Suppressor macrophage treated with lipopolysaccharide for 4 hours (primary cell): ENCODE measurements around the gene MTA1.
A peak's percentile ranks its signal among the peaks of the same experiment; 100 is the strongest.

Experiments used
- DNase-seq: peaks from one replicate; pipeline ENCODE4 v3.0.0-alpha.2; 2020

The MTA1 gene

DNA sequence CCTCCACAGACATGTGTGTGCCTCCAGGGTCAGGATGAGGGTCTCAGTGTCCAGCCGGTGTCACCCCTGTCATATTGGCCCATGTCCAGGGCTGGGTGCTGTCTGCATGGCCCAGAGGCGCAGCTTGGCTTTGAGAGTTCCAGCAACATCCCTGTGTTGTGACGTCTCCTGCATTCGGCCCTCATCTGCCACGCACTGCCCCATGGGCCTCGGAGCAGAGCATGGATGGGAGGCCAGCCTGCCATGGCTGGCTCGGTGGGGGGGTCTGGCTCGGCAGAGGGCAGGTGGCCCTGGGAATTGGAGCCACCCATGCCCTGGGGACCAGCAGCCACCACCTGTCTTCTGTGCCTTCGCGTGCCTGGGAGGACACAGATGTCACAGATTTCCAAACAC lies 32.1 kb upstream of the MTA1 start:
- DNase-seq, result no peak

DNA sequence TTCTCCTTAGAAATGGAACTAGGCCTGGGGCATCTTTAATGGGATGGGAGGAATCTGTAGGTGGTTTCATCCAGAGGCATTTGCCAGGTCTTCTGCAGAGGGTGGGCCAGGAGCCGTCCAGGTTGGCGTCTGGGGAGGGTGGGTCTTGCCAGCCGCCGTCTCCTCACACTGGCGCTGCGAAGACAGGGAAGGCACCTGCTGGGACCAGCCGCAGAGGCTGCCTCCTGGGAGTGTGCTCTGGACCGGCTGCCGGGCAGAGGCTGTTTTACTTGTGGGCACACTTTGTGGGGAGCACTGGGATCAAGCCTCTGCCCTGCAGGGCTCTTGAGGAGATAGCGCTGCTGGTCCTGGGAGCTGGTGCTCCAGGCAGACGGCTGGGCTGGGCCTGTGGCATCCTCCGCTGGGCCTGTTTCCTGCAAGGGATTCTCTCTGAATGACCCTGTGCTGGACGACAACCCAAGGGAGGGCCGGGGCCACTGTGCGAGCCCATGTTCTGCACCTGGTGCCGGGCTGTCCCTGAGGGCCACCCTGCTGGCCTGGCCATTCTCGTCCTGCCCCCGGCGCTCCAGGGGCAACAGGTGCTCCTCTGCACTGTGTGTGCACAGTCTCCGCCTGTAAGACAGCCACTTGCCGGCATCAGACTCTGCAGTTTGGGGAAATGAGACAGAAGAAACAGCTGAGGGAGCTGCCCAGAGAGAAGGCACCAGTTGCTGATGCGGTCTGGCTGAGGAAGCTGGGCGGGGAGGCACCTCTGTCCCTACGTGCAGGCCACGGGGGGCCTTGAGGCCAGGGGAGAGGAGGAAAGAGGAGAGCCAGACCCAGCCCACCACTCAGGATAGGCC lies 31.3 kb upstream of the MTA1 start:
- peak; percentile 33 for DNase-seq

DNA sequence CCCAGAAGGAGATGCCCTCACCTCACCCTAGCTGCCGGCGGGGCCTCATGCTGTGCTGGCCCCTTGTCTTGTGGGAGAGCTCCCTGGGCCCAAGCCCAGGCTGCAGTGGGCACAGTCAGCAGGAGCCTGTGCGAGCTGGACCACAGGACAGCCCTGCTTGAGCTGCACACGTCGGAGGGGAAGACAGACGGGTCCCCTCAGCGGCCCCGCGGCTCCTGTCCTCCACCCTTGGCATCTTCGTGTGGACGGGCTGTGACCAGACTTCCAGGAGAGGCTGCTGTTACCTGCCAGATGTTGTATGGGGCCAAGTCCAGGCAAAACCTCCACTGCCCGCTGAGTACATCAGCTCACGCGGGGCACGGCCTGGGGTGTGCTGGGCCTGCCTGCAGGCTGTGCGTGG lies 30.7 kb upstream of the MTA1 start:
- DNase-seq, result no peak

DNA sequence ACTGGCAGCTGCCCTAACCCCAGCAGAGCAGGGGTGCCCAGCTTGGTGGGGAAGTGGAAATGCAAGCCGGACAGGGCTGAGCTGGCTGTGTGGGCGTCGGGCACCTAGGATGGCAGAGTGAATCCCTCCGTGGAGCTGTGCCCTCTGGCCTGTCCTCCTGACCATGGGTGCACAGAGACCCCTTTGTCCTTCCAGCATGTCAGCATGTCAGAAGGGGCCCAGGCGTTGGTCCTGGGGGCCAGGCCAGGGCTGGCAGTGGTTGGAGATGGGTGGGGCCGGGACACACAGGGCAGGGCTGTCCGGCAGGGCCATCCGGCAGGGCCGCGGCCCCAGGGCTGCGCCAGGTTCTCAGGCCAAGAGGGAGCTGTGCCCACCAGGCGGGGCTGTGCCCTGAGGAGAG lies 30.1 kb upstream of the MTA1 start:
- DNase-seq, result peak; percentile 47

DNA sequence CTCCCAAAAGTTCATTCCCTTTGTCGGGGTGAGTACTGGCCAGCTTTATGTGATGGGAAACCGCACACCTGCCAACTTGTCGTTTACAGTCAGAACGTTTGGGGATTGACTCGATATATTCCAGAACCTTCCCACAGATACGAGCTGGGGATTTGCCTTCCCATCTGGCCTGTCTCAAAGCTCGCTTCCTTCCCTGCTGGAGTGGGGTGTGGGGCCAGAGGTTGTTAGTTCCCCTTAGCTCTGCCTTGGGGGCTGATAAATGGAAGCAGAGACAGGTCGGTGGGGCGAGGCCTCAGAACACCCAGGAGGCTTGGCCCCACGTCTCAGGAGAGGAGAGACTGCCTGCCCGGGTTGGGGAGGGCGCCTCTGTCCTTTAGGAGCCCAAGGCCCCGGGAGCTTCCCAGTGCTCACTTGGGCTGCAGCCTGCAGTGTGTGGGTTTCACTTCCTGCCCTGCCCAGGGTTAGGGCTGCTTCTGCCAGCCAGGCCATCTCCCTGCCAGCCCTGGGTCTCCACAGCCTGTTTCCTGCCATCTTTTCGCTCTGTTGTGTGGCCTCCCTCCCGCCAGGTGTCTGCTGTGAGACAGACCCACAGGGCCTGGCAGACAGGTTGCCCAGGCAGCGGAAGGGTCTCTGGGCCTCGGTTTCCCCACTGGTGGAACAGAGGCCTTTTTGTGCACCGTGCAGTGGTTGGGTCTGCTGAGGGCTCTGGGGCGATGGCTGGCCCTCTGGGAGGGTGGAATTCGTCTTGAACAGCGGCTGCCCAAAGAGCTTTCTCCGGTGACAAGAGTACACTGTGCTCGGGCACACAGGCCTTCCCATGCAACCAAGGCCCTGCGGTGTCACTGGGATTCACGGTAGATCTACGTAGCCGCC lies 29.4 kb upstream of the MTA1 start:
- DNase-seq, result peak; percentile 74

DNA sequence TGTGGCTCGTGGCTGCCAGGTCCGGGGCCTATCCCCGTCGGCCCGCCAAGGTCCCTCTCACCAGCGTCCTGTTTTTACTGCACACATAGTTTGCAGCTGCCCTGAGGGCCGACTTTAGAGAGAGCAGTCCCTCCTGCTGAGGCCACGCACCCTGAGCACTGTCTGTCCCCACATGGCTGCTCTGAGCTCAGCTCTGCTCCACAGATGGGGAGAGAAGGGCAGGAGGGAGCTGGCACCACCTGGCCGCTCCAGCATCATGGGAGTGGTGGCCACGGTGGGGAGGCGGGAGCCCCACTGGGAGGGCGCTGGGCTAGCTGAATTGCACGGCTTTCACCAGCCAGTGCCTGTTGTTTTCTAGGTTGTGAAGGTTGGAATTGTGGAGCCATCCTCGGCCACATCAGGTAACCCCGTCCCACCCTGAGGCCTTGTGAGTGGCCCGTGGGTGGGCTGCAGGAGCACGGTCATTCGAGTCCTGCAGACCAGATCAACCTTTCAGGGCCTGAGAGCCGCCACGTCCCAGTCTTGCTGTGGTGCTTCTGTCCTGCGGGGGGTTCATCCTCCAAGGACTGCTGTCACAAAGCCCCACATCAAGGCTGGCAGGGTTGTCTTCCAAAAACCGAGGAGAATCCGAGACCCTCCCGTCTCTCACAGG lies 28.7 kb upstream of the MTA1 start:
- DNase-seq, result no peak

DNA sequence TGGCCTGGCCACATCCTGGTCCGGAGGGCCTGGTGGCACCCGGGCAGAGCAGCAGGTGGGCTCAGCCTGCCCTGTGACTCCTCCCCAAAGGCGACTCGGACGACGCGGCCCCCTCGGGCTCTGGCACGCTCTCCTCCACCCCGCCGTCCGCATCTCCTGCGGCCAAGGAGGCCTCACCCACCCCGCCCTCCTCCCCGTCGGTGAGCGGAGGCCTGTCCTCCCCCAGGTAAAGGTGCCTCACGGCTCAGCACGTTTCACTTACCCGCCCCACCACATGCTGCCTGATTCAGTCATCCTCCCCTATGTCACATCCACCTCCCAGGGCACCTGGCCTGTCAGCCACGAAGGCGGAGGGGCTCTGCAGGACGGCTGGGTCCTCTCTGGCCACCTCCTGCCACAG lies 28.1 kb upstream of the MTA1 start:
- DNase-seq, result no peak

DNA sequence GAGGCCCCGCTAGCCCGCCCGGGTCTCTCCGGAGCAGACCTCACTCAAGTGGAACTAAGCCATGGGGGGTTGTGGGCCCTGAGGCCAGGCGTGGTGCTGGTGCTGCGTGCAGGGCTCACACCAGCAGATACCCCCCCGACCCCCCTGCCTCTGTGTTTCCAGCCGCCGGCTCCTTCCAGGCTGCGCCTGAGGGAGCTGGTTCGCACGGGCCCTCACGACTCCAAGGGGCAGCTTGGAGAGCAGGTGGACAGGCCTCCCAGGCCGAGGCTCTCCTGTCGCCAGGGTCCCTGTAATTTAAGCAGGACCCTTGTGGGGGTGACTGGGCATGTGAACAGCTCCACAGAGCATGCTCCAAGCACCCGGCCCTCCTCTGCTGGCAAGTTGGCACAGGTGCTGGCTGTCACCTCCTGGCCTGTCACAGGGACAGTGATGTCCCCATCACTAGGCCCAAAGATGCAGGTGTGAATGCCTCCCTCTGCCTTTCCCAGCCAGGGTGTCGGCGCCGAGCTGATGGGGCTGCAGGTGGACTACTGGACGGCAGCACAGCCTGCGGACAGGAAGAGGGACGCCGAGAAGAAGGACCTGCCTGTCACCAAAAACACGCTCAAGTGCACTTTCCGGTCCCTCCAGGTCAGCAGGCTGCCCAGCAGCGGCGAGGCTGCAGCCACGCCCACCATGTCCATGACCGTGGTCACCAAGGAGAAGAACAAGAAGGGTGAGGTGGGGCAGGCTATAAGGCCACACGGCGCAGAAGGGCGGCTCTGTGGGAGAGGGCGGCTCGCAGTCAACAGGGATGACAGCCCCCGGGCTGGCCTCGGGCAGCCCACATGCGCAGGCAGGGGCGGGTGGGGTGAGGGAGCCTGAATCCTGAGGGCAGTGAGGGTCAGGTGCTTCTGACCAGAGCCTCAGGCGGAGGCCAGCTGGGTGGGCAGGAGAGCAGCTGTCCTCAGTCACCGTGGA lies 27.2 kb upstream of the MTA1 start:
- no peak for DNase-seq

DNA sequence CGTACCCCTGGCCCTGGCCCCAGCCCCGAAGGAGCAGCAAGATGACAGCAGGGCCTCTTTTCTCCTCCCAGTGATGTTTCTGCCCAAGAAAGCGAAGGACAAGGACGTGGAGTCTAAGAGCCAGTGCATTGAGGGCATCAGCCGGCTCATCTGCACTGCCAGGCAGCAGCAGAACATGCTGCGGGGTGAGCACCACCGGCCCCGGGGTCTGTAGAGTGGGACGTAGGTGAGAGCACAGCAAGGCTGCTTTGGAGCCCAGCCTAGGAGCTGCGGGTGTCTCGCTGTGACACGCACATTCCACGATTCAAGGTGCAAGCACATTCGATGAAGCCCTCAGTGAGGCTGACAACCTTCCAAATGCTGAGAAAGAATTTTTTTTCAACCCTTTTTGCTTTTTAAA lies 26.5 kb upstream of the MTA1 start:
- DNase-seq, result no peak

DNA sequence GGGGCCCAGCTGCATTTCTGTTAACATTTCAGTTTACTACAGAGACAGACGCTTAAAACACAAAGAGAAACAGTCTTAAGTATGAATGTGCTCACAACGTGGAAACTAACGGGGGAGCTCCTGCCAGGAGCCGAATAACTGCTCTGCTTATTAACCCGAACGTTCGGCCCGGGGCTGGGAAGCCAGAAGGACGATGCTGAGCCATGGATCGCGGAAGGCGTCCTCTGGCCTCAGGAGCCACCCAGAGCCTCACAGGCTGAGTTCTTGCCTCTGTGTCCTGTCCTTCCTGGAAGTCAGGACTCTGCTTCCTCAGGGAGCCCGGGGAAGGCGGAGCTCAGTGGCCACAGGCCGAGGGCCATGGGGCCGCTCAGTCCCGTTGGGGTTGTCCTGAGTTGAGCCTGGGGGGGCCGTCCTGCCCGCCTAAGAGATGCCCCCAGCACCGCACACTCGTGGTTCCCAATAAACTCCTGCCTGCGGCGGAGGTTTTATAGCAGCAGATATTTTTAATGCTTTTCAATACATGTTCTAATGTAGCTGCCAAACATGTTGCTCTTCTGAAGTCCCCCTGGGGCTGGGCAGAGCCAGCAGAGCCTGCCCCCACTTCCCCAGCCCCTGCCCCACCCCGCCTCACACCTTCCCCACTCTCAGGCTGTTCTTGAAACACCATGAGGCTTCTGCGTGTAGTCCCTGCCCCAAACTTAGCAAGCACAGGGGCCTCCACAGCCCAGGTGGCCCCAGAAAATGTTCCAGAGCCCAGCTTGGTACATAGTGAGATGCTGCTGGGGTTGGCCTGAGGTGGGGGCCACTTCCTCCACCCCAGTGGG lies 24.7 kb upstream of the MTA1 start:
- DNase-seq, result no peak

DNA sequence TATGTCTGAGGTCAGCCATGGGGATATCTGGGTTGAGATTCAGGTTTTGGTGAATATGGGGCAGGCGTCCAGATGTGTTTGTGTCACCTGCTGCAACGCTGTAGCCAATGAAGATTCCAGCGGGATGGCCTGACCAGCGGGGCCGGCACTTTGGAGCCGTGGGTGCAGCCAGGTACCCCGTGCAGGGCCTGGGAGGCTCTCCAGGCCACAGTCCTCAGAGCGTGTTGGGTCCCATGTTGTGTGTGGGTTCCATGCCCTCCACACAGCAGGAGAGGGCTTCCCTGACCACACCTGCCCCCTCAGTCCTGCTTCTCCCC lies 24.1 kb upstream of the MTA1 start:
- no peak for DNase-seq

DNA sequence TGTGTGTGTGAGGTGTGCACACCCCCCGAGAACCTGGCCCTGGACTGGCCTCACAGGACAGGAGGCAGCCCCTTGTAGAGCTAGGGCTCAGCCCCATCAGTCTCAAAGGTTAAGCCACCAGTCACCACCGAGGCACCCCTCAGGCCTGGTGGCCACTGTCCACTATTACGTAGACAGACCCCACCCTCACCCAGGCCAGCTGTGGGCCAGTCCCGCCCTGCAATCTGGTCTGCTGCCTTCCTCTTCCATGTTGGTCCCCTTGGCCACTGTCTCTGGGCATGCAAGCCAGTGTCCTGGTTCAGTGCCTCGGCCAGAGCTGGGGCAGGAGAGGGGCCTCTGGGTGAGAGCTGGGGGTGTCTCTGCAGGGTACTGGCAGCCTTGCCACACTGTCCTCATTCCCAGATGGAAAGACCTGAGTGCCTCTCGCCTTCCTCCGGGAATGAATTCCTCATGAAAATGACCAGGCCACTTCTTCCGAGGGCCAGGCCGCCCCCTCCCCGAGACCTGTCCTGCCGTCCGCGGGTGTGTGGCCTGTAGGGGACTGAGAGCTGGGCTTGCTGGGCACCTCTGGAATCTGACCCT lies 22.2 kb upstream of the MTA1 start:
- no peak for DNase-seq

DNA sequence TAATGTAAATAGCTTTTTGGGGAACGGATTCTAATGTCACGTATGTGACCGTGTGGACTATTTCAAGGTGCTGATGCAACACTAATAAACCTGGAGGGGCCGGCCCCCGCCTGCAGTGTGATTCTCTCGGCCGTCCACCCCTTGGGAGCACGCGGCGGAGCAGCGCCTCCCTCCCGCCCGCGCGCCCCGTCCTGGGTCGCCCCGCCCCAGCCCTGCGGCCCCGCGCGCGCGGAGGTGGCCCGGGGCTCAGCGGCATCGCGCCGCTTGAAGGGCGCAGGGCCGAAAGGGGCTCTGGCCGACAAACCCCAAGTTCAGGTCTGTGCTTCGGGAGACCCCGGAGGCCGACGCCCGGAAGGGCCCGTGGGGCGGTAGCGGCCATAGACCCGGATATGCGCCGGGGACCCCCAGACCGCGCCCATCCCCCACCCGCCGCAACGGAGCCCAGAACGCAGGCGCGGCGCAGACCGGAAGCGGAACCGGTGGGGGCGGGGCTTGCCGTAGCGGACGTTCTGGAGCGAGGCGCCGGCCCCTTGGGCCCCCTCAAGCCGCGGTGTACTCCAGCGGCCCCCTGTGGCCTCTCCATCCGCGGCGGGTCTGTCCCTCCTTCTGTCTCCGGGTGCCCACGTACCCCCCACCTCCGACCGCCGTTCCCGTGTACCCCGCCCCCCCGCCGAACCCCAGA lies 21.4 kb upstream of the MTA1 start, which contains the start of gene TEX22:
Gene TEX22 (plus strand): TSS at position 495 of the 682 bp plus-strand sequence. CDS start 803 bp downstream, outside the sequence.
- DNase-seq, result peak; percentile 92

DNA sequence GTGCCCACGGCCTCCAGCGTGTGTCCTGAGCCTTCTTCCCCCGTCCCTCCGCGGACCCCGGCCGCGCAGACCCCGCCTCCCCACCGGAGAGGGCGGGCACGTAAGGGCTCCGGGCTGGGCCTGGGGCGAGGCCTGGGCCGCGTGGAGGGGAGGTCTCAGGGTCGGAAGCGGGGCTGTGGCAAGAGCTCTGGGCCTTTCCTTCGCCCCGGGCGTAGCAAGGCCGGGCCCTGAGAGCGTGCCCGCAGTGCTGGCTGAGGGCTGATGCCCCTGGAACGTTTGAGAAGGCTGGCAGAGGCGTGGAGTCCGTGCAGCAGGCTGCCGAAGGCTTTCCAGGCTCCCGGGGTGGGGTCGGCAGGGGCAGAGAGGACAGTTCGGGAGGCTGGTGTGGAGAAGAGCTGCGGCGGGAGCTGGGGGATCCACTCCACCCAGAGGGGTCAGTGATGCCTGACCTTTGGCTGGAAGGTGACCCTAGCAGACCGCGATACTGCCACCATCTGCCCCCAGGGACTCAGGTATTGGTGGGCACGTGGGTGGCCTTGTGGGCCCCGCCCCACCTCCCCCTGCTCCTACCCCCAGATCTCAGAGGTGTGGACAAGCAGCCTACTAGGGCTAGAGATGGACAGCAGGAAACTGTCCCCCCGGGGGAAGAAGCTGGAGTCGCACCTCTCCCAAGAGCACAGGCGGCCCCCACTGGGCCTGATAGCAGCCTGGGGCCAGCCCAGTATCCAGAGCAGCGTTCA lies 20.7 kb upstream of the MTA1 start:
- DNase-seq, result peak; percentile 30

DNA sequence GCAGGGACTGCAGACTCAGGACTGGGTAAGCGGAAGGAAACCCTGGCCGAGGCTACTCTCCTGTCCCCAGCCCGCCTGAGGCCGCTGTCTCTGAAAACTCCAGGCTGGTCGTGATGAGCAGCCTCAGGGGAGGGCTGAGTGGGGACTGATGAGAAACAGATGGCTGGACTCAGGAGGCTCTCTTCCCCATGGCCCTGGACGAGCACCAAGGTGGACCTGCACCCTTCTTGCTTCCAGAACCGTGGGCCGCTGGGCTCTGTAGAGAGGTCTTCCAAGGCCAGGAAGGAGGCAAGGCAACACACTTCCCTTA lies 20.2 kb upstream of the MTA1 start:
- DNase-seq, result no peak

DNA sequence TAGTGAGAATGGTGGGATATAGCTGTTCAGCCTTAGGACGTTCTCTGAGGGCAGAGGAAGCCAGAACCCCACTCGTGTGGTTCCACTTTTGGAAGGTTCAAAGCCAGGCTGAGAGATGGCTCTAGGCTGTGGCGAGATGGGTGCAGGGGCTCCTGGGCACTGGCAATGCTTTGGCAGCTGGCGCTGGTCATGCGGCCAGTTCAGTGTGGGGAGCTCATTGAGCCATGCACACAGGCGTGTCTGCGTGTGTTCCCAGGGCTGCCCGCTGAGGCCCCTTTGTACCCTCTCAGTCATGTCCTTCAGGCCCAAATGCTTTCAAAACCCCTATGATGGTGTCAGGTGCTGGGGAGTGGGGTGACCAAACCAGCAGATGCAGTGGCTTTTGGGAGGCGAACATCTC lies 19.6 kb upstream of the MTA1 start:
- no peak for DNase-seq

DNA sequence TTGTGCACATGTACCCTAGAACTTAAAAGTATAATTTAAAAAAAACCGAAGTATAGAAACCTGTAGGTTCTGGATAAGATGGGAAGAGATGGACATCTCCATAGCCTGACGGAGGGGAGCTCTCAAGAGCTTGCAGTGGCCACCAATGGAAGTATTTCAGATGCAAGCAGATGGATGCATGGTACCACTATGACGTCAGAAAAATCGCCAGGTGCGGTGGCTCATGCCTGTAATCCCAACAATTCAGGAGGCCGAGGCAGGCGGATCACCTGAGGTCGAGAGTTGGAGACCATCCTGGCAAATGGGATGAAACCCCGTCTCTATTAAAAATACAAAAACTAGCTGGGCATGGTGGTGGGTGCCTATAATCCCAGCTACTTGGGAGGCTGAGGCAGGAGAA lies 17.9 kb upstream of the MTA1 start:
- DNase-seq, result no peak

DNA sequence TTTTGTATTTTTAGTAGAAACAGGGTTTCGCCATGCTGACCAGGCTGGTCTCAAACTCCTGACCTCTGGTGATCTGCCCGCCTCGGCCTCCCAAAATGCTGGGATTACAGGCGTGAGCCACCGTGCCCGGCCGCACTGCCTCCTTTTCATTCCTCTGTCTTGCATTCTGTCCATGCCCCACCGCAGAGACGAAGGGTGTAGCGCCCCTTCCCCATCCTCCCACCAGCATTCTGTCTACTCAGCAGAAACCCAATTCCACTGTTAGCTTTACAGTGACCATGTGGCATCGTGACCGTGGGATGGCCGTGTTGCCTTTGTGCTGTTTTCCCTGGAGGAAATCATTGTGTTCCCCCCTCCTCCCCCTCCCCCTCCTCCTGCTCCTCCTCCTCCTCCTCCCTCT lies 11.0 kb upstream of the MTA1 start:
- no peak for DNase-seq

DNA sequence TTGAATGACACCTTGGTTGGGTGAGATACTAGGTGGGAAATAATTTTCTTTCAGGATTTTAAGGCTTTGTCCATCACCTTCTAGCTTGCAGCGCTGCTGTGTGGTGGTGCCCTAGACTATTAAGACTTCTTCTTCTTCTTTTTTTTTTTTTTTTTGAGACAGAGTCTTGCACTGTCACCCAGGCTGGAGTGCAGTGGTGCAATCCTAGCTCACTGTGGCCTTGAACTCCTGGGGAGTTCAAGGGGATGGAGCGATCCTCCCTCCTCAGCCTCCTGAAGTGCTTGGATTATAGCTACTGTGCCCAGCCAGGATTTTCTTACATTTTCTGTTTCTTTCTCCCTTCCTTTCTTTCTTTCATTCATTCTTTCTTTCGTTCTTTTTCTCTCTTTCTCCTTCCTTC lies 10.3 kb upstream of the MTA1 start:
- peak; percentile 23 for DNase-seq

DNA sequence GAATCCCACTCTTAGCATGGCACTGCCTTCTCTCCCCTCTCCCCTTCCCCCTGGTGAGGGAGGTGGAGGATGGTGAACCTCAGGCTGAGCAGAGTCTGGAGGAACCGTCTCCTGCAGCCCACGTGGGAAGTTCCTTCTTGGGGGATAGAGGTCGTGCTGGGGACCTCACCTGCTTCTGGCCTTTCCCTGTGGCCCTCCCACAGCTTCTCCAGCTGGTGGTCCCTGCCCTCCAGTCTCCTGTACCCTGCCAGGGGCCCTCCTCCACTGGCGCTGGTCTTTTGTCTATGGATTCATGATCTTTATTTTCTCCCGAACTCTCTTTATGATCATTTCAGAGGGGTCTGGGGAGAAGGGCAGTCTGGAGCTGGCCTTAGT lies 9.0 kb upstream of the MTA1 start:
- DNase-seq, result no peak
